SHP77 (cell line): ENCODE data around the gene YIF1A.
A peak's percentile ranks its signal among the peaks of the same experiment; 100 is the strongest.
"Not testable (repeated sequence)": the region's sequence is repeated elsewhere in the genome, so short reads cannot be mapped to it uniquely, and the experiment has no call there.

Experiments
- DNase-seq, 2 experiments: peaks; one replicate each; lab custom pipeline; 2025; lab: John Stamatoyannopoulos, UW

Gene YIF1A

GRCh38 chr11:66286699-66287098, 2.2 kb downstream of the YIF1A start:
- DNase-seq: no peak

DNA sequence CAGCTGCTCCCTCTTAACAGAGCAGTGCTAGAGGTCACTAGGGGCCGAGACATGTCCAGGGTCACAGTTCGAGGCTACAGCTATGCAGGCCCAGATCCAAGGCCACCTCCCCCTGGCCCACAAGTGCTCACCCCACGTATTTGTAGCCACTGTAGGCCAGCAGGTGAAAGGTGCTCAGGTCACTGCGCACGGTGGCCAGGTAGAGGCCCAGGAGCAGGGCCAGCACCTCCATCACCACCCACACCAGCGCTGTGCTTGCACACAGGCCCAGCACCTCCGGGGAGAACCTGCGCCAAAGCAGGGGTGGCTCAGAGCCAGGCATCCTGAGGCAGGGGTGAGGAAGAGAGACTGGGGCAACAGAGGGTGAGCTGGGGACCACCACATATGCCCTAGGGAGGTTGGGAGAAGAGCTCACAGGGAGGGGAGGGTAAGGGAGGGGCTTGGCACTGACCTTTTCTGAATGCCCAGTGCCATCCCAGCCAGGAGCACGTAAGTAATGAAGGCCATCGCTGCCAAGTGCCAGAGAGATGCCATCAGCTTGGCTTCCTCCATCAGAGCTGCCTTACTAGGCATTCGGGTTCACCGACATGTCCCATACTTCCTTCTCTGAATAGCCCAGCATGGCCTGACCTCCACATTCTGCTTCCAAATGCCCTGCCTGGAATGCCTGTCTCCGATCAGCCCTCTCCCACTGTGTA, 3.5 kb downstream of the YIF1A start:
- no peak for DNase-seq

GRCh38 chr11:66284526-66285078, 4.3 kb downstream of the YIF1A start:
- no peak for DNase-seq

DNA sequence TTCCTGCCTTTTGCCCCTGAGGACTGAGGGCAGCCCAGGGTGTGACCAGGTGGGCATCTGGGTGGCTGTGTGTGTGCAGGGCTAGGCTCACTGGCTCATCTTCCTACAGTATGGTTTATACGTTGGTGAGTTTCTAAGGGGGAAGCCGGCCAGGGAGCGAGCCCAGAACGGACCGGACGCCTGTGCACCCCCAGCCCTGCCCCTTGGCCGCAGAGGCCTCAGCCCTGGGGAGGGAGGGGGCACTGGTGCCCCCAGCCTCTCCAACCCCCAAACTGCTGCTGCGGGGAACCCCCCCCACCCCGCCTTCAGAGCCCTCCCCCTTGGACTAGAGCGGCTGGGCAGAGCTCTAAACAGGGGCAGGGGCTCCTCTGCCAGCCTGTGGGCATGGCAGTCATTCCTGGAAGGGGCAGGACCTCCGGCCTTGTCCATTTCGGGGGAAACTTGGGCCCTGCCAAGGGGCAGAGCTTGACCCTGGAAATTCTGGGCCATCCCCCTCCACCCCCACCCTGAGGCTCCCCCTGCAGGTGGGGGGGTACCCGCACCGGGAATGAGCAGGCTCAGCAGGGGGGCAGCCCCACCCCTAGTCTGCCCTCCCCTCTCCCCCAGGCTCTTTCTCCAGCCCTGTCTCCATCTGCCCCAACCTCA, 5.4 kb downstream of the YIF1A start:
- no peak for DNase-seq

DNA sequence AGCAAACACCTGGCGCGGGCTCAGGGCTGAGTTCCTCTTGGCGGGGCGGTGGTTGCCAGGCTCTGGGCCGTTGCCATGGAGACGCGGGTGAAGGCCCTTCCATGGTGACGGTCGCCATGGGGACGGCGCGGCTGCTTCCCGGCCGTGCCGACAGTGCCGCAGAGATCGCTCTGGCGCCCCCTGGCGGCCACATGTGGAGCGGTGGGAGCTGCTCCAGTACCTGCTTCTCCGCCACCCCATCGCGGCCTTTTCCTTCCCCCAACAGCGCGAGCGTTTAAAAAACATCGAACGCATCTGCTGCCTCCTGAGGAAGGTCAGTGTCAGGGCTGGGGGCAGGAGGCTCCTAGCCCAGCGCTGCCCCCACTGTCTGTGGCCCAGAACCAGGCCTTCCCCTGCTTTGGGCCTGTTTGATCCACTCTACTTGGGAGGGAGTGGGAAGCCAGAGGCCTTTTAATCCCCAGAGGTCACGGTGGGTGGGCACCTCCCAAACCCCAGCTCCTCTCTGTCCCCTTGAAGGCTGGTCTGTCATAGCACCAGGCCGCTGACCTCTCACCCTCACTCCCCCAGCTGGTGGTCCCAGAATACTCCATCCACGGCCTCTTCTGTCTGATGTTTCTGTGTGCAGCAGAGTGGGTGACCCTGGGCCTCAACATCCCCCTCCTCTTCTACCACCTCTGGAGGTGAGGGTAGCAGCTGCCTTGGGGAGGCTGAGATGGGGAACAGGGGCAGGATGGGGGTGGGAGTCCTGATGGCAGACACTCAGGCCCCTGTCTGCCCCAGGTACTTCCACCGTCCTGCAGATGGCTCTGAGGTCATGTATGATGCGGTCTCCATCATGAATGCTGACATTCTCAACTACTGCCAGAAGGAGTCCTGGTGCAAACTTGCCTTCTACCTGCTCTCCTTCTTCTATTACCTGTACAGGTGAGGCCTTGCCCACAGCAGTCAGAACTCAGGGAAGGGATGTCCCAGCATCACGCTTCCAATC, 6.2 kb downstream of the YIF1A start:
- peak; percentile 99 for DNase-seq

- DNase-seq: no peak
Measured at GRCh38 chr11:66281776-66282467, 7.0 kb downstream of the YIF1A start.

GRCh38 chr11:66281001-66281400, 7.9 kb downstream of the YIF1A start:
- DNase-seq: no peak

GRCh38 chr11:66280428-66280827, 8.5 kb downstream of the YIF1A start:
- no peak for DNase-seq

GRCh38 chr11:66279092-66279734, 9.7 kb downstream of the YIF1A start:
- DNase-seq: no peak

DNA sequence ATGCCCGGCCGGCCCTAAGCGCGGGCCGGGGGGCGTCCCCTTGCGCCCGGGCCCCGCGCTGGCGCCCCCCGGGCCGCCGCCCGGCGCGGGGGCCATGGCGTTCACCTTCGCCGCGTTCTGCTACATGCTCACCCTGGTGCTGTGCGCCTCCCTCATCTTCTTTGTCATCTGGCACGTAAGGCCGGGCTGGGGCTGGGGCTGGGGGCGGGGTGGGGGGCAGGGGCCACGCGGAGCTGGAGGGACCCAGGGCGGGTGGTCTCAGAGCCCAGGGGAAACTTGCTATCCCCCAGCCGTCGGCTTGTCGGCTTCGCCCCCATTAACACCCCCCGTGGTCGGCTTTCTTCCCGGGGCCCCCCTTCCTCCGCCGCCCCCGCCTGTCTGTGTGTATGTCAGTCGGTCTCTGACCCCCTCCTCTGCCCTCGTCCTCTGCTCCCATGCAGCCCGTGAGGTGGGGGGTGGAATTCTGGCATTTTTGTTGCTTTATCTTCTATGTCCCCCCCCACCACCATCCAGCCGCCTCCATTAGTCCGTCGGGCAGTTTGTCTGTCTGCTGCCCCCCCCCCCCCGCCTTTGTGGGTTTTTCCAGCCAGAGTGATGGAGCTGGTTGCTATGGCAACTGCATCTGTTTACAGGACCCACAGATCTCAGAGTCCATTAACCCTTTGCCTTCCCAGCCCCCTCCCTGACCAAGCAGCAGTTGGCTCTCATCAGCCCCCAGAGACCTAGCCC, 10.4 kb downstream of the YIF1A start:
- DNase-seq: no peak

DNA sequence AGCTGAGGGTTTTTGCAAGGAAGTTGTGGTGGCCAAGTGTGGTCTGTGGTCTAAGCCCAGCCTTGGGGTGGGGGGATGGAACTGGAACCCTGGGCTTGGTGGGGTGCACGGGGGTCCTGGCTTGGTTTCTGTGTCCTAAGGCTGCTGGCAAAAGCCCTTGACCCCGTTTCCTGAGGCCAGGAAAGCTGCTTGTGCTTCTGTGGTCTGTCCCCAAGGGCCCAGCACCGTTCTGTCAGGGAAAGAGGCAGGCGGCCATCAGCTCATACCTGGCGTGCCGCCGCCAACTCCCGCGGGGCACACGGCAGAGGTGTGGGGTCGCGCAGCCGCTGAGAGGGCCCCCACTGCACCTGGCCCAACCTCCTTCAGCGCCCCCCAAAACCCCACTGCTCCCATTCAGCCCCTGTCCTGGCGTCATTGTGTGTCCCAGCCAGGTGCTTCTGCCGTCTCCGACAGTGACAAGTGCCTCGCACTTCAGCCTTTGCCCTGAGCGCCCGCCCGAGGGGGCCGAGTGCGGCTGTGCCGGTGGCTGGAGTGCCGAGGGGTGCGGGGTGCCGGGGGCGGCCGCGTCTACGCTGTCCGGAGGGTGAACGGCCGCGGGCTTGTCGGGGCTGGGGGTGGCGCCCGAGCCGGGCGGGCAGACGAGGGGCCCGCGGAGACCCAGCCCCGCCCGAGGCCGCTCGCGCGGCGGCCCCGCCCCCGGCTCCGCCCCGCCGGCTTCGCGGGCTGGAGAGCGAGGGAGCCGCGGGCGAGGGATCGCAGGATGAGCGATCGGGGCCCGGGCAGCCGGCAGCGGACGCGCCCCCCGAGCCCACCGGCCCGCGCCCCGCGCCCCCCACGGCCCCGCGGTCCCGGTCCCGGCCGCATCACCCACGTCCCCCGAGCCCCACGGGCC, 11.2 kb downstream of the YIF1A start, which contains the start of gene CNIH2:
Gene CNIH2 (plus strand): TSS at position 705 of the 892 bp plus-strand sequence. CDS start 282 bp downstream, outside the sequence.
- DNase-seq: peak; percentile 47 to 66

GRCh38 chr11:66277064-66277463, 11.9 kb downstream of the YIF1A start:
- DNase-seq: not testable (repeated sequence)

DNA sequence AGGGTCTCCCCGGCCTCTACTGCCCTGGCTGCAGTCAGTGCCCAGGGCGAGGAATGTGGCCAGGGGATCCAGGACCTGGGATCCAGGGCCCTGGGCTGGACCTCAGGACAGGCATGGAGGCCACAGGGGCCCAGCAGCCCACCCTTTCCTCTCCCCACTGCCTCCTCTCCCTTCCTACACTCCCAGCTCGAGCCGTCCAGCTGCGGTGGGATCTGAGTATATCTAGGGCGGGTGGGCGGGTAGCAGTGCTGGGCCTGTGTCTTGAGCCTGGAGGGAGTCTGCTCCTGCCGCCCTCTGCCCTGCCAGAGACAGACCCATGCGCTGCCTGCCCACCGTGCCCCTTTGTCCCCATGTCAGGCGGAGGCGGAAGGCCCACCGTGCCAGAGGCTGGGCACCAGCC, 12.3 kb downstream of the YIF1A start:
- not testable (repeated sequence) for DNase-seq

- DNase-seq: no peak
Measured at GRCh38 chr11:66275984-66276612, 12.8 kb downstream of the YIF1A start.

- DNase-seq: no peak
Measured at GRCh38 chr11:66275396-66275795, 13.5 kb downstream of the YIF1A start.

DNA sequence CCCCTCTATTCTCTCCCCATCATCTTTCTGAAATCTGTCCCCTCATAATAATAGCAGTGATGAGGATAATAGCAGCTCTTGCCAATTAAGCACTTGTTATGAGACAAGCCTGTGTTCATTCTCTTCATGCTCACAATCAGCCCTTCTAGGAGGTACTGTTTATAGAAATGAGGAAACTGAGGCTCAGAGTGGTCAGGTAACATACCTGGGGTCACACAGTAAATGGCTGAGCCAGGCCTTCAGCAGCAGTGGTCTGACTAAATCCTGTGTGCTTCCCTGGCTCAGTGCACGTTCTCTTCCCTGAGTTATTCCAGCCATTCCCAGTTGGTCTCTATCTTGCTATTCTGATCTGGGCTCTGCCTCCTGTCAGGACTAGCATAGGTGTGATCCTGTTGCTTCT, 14.7 kb downstream of the YIF1A start:
- no peak for DNase-seq

- no peak for DNase-seq
Measured at GRCh38 chr11:66272596-66272995, 16.3 kb downstream of the YIF1A start.

DNA sequence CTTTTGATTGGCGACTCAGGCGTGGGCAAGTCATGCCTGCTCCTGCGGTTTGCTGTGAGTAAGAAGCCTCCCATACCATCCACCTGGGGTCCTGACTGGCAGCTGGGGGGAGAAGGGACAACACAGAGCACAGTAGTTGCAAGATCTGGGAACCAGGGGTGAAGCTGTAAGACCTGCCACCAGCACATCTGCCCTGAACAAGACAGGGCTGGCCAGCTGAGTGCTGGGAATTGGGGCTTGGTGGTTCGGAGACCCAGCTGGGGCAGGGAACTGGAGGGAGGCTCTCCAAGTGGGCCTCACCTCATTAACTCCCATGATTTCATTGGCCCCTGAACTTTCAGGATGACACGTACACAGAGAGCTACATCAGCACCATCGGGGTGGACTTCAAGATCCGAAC, 17.1 kb downstream of the YIF1A start:
- DNase-seq: no peak
